Memory B cell (primary cell): Measurements from ENCODE around the gene ERLIN1.

Source experiments
- ATAC-seq: fragments of 150-1000 bp; cut with Tn5 transposase; 2 replicates; pipeline ENCODE4 v1.10.0; 2021; ENCODE audit warnings: low read depth, mild to moderate bottlenecking, moderate library complexity
- DNase-seq, 2 donors: peaks; one replicate each; pipeline ENCODE4 v3.0.0; 2022; ENCODE audit warnings: low spot score in 2 of 2
- H3K27ac Mint-ChIP-seq: one replicate; pipeline ENCODE4 v1.8.0; 2022; ENCODE audit warnings: mild to moderate bottlenecking, moderate library complexity, mixed read lengths
- H3K27me3 Mint-ChIP-seq: one replicate; pipeline ENCODE4 v1.8.0; 2022; ENCODE audit warnings: mixed read lengths
- H3K36me3 Mint-ChIP-seq: one replicate; pipeline ENCODE4 v1.8.0; 2022; ENCODE audit warnings: mild to moderate bottlenecking, mixed read lengths
- H3K4me1 Mint-ChIP-seq: one replicate; pipeline ENCODE4 v1.8.0; 2022; ENCODE audit warnings: mixed read lengths
- H3K4me3 Mint-ChIP-seq: one replicate; pipeline ENCODE4 v1.8.0; 2022; ENCODE audit warnings: mild to moderate bottlenecking, moderate library complexity, mixed read lengths
- H3K9me3 Mint-ChIP-seq: one replicate; pipeline ENCODE4 v1.8.0; 2022; ENCODE audit warnings: mixed read lengths

The ERLIN1 gene

DNA sequence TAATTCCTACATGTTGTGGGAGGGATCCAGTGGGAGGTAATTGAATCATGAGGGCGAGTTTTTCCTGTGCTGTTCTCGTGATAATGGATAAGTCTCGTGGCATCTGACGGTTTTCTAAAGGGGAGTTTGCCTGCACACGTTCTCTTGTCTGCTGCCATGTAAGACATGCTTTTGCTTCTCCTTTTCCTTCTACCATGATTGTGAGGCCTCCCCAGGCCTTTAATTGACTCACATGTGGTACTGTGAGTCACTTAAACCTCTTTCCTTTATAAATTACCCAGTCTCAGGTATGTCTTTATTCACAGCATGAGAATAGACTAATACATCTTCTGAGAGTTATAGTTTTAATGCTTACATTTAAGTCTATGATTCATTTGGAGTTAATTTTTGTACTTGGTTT is 81.5 kb downstream of the ERLIN1 start:
- Mint-ChIP-seq H3K27ac (no peak overlapping the region), H3K4me3 (no peak overlapping the region), H3K9me3 (no peaks in the 10 kb centered on the region), H3K27me3 (peaks cover 17% of the 10 kb centered on the region), H3K4me1 (peaks cover 4% of the 10 kb centered on the region), H3K36me3 (no peaks in the 10 kb centered on the region)
- no peak for DNase-seq
- no peak for ATAC-seq

- Mint-ChIP-seq H3K27ac (no peak overlapping the region), H3K4me3 (no peak overlapping the region), H3K36me3 (no peaks in the 10 kb centered on the region), H3K27me3 (peaks cover 17% of the 10 kb centered on the region), H3K4me1 (peaks cover 4% of the 10 kb centered on the region), H3K9me3 (peaks cover under 1% of the 10 kb centered on the region)
- DNase-seq (no peak), ATAC-seq (no peak)
Measured at GRCh38 chr10:100103581-100103980, 82.2 kb downstream of the ERLIN1 start.

- no peak overlapping the region for H3K27ac Mint-ChIP-seq
- DNase-seq (no peak), ATAC-seq (no peak)
- no peaks in the 10 kb centered on the region for H3K36me3 Mint-ChIP-seq
- H3K27me3 Mint-ChIP-seq = peaks cover 23% of the 10 kb centered on the region
- H3K4me3 Mint-ChIP-seq = no peak overlapping the region
- peaks cover 7% of the 10 kb centered on the region for H3K9me3 Mint-ChIP-seq
- H3K4me1 Mint-ChIP-seq = peaks cover 4% of the 10 kb centered on the region
Measured at GRCh38 chr10:100101192-100102076, 84.4 kb downstream of the ERLIN1 start.

GRCh38 chr10:100100651-100101184 is 85.1 kb downstream of the ERLIN1 start:
- H3K27me3 Mint-ChIP-seq = peaks cover 23% of the 10 kb centered on the region
- H3K36me3 Mint-ChIP-seq = no peaks in the 10 kb centered on the region
- no peak for DNase-seq
- peaks cover 4% of the 10 kb centered on the region for H3K4me1 Mint-ChIP-seq
- no peak overlapping the region for H3K4me3 Mint-ChIP-seq
- ATAC-seq = no peak
- H3K27ac Mint-ChIP-seq = no peak overlapping the region
- H3K9me3 Mint-ChIP-seq = peaks cover 7% of the 10 kb centered on the region
